GM10266 (cell line): ENCODE measurements around the gene ZNF692.

Source experiments
- DNase-seq: peaks from one replicate; pipeline ENCODE4 v3.0.0; 2012; ENCODE audit errors: extremely low spot score
- CTCF ChIP-seq: IDR thresholded peaks from 2 replicates; pipeline ENCODE4 v1.5.1; 2012; ENCODE audit warnings: mild to moderate bottlenecking, low read depth; ENCODE audit not compliant: control insufficient read depth, insufficient read depth; ENCODE audit errors: missing control alignments

Gene ZNF692

DNA sequence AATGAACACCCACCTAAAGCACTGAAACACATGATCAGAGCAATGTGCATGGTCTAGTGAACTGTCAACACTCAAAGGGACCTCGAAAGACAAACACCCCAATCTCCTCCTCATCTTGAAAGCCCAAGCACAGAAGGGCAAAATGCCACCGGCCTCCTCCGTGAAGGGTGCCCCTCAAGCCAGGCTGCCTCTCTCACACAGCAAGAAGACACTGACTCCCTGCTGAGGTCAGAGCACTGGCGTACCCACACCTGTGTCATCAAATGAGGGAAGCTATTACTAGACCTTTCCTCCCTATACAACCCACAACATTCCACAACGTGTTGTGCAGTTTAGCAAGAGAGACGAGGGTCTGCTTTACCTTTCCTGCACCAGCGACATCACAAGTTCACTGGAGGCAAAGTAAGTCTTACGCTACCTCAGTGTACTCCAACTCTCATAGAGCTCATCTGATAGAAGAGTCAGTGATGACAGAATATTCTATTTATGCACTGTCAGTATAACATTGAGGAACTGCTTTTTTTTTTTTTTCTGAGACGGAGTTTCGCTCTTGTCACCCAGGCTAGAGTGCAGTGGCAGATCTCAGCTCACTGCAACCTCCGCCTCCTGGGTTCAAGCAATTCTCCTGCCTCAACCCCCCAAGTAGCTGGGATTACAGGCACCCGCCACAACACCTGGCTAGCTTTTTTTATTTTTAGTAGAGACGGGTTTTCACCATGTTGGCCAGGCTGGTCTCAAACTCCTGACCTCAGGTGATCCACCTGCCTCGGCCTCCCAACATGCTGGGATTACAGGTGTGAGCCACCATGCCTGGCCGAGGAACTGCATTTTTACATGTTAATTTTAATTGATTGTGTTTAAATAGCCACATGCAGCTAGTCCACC, 36.5 kb downstream of the ZNF692 start:
- TF ChIP-seq CTCF, result no peak
- no peak for DNase-seq

GRCh38 chr1:248821641-248822040, 37.2 kb downstream of the ZNF692 start:
- no peak for TF ChIP-seq CTCF
- no peak for DNase-seq

- DNase-seq, result no peak
- TF ChIP-seq CTCF, result no peak
These were observed 37.8 kb downstream of the ZNF692 start for GRCh38 chr1:248821101-248821500.

- no peak for DNase-seq
- TF ChIP-seq CTCF, result no peak
These were observed 38.8 kb downstream of the ZNF692 start for GRCh38 chr1:248820041-248820585.

DNA sequence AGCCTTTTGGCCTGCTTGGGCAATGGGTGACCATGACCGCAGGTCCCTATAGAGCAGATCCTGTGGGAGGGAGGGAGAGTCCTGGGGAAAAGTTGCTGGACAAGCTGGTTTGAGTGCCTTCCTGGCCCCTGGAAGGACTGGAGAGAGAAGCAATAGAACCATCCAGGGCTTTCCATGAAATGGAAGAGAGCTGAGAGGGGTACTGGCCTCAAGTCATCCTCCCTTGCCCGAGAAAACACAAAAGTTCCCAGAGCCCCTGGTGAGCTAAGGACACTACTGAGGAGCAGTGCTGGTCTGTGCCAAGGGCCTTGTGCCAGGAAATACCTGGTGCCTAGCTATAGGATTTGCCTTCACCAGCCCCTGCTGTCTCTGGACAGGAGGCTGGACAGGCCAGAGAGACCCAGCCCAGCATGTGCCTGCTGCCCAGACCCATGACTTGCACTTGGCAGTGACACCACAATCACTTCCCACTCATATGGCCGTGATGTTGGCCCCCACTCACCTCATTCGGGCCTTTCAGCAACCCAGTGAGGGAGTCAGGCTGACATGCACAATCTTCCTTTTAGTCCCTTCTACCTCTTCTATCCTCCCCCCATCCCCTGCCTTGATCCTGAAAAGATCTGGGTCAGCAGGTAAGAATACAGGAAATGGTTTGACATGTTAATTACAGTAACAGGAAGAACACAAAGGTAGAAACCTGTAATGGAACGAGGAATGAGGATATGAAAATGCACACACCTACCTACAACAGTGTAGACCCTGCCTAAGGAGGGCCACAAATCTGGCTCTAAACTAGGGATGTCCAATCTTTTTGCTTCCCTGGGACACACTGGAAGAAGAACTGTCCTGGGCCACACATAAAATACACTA, 40.1 kb downstream of the ZNF692 start:
- DNase-seq, result no peak
- no peak for TF ChIP-seq CTCF

DNA sequence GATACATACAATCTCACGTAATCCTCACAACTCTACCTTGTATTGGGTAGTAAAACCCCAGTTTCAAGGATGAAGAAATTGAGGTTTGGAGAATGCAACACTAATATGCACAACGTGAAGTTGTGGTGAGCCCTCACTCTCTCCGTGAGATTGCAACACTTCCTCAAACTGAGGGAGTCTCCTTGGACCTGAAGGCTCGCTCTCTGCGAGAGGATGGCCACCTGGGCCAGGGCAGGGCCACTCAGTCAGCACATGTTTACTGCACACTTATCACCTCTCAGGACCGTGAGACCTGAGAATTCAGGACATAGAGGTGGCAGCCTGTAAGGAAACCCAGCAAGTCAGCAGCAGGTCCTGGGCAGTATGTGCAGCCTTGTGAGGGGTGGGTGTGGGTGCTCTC, 41.8 kb downstream of the ZNF692 start:
- TF ChIP-seq CTCF, result no peak
- peak; percentile 4 for DNase-seq
